ENCODE measurements around the gene MTFMT.
"Not testable (repeated sequence)": the region's sequence is repeated elsewhere in the genome, so short reads cannot be mapped to it uniquely, and the experiment has no call there.

The MTFMT gene

GRCh38 chr15:65028921-65029735 is at the start of gene MTFMT:
Gene MTFMT (minus strand): TSS chr15:65029639. CDS start chr15:65029613, 26 bp downstream.
- peak; percentile 23 for DNase-seq

DNA sequence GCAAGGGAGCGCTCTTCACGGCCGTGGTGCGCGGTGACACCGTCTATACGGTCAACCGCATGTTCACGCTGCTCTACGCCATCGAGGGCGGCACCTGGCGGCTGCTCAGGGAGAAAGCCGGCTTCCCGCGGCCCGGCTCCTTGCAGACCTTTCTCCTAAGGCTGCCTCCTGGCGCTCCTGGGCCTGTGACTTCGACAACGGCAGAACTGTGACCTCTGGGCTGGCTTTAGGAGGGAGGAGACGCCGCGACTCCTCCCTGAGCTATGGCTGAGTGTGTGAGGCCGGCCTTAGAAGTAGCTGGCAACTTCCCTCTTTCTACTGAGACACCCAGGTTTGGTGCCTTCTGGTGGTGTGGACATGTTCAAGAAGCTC is 48.5 kb upstream of the MTFMT start:
- no peak for DNase-seq

DNA sequence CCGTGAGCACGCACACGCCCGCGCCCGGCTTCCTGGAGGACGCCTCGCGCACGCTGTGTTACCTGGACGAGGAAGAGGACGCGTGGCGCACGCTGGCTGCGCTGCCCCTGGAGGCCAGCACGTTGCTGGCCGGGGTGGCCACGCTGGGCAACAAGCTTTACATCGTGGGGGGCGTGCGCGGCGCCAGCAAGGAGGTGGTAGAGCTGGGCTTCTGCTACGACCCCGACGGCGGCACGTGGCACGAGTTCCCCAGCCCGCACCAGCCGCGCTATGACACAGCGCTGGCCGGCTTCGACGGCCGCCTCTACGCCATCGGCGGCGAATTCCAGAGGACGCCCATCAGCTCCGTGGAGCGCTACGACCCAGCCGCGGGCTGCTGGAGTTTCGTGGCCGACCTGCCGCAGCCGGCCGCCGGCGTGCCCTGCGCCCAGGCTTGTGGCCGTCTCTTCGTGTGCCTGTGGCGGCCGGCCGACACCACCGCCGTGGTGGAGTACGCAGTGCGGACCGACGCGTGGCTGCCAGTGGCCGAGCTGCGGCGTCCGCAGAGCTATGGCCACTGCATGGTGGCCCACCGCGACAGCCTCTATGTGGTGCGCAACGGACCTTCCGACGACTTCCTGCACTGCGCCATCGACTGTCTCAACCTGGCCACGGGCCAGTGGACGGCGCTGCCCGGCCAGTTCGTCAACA is 48.0 kb upstream of the MTFMT start:
- no peak for DNase-seq

GRCh38 chr15:65076486-65077290 is 47.2 kb upstream of the MTFMT start, which contains the start of gene KBTBD13:
Gene KBTBD13 (plus strand): TSS chr15:65076746. CDS start chr15:65076816, 70 bp downstream.
- DNase-seq, result no peak

- DNase-seq, result not testable (repeated sequence)
Observed at GRCh38 chr15:65075607-65076395, 46.4 kb upstream of the MTFMT start.

GRCh38 chr15:65074946-65075345 is 45.5 kb upstream of the MTFMT start:
- not testable (repeated sequence) for DNase-seq

DNA sequence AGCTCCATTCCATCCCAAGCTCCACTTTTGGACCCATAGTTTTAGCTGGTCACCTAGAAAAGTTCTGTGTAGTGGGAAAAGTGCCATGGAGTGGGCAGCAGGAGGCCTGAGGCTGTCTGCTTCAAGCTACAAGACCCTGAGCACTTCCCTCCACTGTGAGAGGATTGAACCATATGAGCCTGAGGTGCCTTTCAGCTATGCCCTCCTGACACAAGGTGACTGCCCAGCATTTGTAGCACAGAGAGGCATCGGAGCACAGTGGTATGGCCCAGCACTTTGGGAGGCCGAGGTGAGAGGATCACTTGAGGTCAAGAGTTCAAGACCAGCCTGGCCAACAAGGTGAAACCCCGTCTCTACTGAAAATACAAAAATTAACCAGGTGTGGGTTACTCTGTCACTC is 43.2 kb upstream of the MTFMT start:
- no peak for DNase-seq

DNA sequence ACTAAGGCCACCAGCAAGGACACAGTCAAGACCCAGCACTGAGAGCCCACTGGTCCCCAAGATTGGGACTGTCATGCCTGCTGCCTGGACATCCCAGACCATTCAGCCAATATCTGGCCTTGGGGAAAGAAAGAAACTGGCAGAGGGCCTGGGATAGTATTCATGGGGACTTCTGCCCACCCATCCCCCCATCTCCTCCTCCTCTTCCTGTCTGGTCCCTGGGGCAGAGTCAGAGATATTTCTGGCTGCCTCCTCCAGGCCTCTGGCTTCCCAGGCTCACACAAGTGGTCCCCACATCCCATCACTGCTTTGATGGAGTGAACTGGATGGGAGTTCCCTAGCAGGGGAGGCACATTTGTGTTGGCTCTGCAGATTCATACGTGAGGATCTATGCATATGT is 42.6 kb upstream of the MTFMT start:
- DNase-seq, result no peak

DNA sequence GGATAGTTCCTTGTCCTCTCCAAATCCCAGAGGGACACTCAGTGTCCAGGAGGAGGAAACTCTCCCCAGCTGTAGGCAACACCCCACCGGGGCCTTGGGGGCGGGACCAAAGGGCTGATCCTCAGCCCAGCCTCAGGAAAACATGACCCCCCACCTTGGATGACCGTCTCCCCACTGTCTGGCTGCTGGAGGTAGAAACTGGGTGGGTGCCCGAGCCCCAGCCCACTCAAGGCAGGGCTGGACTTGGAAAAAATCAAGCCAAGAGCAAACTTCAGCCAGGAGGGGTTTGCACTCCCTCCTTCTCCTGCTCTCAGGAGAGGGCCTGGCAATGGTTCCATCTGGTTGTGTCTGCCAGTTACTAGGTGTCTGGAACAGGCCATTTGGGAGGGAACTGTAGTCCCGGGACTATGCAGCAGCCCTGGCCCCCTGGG is 42.0 kb upstream of the MTFMT start:
- no peak for DNase-seq

DNA sequence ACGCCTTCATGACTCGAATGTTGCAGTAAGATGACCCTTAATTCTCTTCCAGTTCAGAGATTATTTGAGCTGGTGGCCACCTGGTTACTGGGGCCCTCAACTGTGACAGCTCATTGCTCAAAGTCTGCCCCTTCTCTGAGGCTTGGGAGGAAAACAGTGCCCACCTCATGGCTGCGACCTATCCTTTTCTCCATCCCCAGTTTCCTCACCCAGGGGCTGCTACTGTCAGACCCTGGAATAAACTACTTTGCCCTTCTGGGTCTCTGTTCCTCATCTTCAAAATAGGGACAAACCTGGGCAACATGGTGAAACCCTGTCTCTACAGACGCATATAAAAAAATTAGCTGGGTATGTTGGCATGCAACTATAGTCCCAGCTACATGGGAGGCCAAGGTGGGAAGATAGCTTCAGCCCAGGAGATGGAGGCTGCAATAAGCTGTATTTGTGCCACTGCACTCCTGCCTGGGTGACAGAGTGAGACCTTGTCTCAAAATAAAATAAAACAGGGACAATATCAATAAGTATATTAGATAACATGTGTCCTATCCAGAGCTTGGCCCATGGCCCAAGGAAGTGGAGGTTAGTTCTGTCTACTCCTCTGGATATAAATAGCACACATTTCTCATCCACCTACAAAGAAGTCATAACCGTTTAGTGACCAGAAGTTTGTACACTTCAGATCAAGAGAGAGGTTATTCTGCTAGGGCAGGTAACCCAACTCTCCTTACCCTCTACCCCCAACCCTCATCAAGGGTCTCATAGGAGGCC is 40.5 kb upstream of the MTFMT start:
- no peak for DNase-seq

DNA sequence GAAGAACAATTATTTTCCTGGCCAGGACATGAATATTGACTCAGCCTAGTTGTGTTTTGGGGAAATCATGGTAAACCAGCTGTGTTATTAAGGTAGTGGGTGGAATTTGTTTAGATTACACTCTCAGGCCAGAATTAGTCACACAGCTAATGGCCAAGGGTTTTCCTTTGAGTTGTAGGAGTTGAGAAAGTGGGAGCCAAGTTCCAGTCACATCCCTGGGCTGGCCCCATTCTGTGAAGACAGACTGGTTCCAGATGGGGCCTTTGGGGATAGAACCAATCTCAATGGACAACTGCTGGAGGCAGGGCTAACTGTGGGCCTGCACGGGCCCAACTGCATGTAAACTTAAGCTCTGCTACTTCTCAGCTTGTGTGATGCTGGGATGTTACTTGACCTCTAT is 39.7 kb upstream of the MTFMT start:
- DNase-seq, result no peak

- no peak for DNase-seq
Observed at GRCh38 chr15:65068403-65068788, 39.0 kb upstream of the MTFMT start.

DNA sequence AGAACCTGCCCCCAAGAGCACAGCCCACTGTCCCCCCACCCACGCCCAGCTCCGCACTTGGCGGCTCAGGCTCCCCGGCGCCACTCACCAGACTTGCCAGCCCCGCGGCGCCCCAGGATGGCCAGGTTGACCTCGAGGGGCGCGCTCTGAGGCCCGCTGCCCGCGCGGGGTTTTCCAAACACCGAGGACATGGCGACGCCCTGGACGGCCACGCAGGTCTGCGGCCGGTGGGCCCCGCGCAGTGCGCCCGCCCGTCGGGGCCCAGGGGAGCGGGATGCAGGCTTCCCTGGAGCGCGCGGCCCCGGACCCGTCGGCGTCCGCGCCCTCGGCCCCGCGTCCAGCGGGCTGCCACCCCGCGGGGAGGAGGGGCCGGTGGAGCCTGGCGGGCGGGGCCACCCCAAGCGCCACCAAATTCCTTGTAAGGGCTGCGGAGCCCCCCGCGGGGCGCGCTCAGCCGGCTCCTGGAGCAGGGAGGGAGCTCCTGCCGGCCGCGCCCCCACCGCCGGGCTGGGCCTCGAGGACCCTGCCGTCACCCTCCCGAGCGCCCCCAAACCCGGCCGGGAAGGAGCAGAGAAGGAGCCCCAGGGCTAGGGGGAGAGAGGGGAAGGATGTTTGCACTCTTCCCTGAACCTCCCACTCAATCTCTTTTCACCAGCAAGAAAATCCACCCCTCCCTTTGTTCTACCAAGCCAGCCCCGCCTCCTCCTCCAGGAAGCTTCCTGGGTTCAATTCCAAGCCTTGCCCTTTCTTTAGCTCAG is 38.4 kb upstream of the MTFMT start, which contains the start of gene RASL12:
TSS of gene RASL12 (minus strand) at position 347 of the 758 bp plus-strand sequence. CDS start at position 191, 156 bp downstream.
- DNase-seq, result no peak

DNA sequence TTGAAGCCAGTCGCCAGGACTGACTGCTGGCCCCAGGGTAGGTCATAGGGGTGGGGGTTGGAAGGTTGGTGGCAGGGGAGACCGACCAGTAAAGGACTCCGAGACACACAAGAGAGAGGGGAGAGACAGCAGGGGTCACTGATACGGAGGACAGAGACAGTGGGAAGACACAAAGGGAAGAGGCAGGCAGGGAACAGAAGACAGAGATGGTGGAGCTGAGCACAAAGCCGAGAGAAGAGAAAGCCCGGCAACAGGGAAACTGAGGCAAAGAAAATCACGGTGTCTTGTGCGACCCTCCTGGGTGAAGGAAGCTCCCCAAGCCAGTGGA is 37.8 kb upstream of the MTFMT start:
- no peak for DNase-seq

DNA sequence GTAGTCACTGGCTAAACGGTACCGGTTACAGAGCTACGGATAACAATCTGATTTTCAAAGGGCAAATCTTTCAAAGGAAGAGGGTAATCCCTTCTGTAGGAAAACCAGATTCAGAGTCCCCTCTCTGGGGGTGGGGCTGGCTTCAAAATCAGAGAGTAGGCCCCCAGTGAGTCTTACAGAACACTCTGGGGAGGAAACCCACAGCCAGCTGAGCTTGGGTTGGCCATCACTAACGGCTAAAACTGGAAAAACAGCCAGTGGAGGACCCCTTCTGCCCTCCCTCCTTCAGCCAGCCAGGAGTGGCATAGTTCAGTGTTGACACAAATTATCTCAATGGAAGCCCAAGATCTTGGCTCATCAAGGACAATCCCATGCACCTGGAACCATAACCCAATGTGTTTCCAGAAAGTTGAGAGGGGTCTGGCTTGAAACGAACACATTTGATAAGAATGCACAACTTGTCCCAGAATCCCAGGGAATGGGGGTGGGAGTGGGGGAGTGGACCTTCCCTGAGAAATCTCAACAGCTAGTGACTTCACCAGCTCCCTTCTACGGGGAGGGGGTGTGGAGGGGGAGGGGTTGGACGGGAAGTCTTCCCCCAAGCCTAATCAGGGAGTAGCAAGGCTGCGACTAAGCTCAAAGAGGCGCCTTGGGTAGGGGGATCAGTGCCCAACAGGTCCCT is 37.3 kb upstream of the MTFMT start:
- DNase-seq, result no peak

DNA sequence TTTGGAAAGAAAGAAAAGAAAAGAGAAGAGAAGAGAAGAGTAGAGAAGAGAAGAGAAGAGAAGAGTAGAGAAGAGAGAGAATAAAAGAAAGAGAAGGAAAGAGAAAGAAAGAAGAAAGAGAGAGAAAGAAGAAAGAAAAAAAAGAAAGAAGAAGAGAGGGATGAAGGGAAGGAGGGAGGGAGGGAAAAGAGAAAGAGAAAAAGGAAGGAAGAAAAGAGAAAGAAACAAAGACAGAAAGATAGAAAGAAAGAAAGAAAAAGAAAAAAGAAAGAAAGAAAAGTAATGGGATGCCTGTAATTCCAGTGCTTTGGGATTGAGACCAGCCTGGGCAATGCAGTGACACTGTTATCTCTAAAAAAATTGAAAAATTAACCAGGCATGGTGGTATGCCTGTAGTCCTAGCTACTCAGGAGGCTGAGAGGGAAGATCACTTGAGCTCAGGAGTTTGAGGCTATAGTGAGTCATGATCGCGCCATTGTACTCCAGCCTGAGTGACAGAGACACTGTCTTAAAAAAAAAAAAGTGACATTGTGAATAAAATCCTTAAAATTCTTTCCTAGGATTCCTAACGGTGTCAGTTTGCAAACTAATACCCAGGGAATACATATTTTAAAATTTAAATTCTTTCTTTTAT is 36.7 kb upstream of the MTFMT start:
- no peak for DNase-seq

DNA sequence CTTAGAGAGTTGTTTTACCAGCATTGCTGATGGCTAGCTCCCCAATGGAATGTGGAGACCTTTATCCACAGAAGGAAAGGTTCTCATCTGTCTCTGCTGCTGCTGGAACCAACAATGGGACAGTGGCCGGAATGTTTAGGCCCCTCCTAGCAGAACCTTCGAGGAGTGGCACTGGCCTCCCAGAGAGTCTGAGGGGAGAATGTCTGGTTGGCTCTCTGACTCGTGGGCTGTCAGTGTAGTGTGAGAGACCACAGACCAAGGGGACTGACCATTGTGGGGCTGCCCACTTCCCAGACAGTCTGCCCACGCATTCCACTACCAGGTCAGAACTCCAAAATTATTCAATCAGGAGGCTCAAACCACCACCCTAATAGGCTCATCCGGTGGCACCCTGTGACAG is 33.3 kb upstream of the MTFMT start:
- no peak for DNase-seq

- no peak for DNase-seq
Observed at GRCh38 chr15:65062061-65062460, 32.6 kb upstream of the MTFMT start.

DNA sequence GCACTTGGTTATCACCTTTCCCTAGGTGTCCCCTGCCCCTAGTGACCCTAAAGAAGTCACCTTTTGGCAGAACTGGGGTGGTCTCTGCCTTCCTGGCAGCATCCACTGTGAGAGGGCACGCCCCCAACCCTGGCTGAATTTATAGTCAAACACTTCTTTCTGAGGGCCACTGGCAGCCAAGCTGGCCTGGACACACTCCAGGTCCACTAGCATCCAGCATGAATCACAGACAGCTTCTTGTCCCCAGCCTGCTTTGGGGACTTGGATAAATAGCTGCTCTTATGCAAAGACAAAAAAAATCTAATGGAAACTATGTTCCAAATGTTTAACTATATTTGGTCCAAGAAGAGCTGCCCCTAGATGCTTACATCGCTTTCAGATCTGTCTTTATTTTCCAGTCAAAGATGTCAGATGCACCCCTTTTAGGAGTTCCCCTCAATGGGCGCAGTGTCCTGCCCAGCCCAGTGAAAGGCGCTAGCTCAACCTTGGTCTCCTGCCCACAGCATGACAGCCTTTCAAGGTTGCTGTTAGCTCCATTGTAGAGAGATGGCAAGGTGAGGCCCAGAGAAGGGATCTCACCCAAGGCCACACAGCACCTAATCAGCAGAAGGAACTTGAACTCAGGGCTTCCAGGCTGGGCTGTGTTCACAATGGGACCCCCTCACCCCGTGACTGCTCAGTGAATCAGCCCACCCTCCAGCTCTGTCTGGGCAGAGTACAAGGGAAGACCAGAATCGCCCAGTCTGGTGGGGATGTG is 31.4 kb upstream of the MTFMT start:
- no peak for DNase-seq
